ENCODE data around the gene ARAP3. TPM values are rescaled to one million over a fixed set of nuclear protein-coding genes. Genes with fewer than 3 reads are reported as not detected.

ARAP3 gene
- total RNA-seq, 1 donor from 2014 or later = 1.3 TPM

GRCh38 chr5:141623611-141624010, 58.4 kb downstream of the ARAP3 start:
- no peaks in the 10 kb centered on the region for H3K9me3 Mint-ChIP-seq (ENCODE audit: unreplicated experiment)
- no peak for DNase-seq (ENCODE audit: extremely low spot score, unreplicated experiment)
- H3K36me3 Mint-ChIP-seq (ENCODE audit: unreplicated experiment) = peaks cover 45% of the 10 kb centered on the region
- H3K27me3 Mint-ChIP-seq (ENCODE audit: unreplicated experiment) = no peaks in the 10 kb centered on the region
- no peak overlapping the region for H3K27ac Mint-ChIP-seq (ENCODE audit: unreplicated experiment)
- TF ChIP-seq CTCF (IDR thresholded peaks at IDR 0.05) = no peak
- H3K4me3 Mint-ChIP-seq (ENCODE audit: unreplicated experiment) = no peak overlapping the region
- peaks cover 8% of the 10 kb centered on the region for H3K4me1 Mint-ChIP-seq (ENCODE audit: unreplicated experiment)

GRCh38 chr5:141623186-141623585, 58.8 kb downstream of the ARAP3 start:
- Mint-ChIP-seq H3K27ac (ENCODE audit: unreplicated experiment) (no peak overlapping the region), H3K36me3 (ENCODE audit: unreplicated experiment) (peaks cover 44% of the 10 kb centered on the region), H3K4me3 (ENCODE audit: unreplicated experiment) (no peak overlapping the region), H3K9me3 (ENCODE audit: unreplicated experiment) (no peaks in the 10 kb centered on the region), H3K27me3 (ENCODE audit: unreplicated experiment) (no peaks in the 10 kb centered on the region), H3K4me1 (ENCODE audit: unreplicated experiment) (peaks cover 10% of the 10 kb centered on the region)
- DNase-seq (ENCODE audit: extremely low spot score, unreplicated experiment) = no peak
- TF ChIP-seq CTCF (IDR thresholded peaks at IDR 0.05) = no peak

- H3K36me3 Mint-ChIP-seq (ENCODE audit: unreplicated experiment) = peaks cover 22% of the 10 kb centered on the region
- H3K4me1 Mint-ChIP-seq (ENCODE audit: unreplicated experiment) = peaks cover 35% of the 10 kb centered on the region
- peak; percentile 99 for DNase-seq (ENCODE audit: extremely low spot score, unreplicated experiment)
- peak; percentile 98 for TF ChIP-seq CTCF (IDR thresholded peaks at IDR 0.05)
- H3K27ac Mint-ChIP-seq (ENCODE audit: unreplicated experiment) = peak within 1 kb of the TSS; percentile 92
- H3K9me3 Mint-ChIP-seq (ENCODE audit: unreplicated experiment) = no peaks in the 10 kb centered on the region
- H3K4me3 Mint-ChIP-seq (ENCODE audit: unreplicated experiment) = peak within 1 kb of the TSS; percentile 95
- no peaks in the 10 kb centered on the region for H3K27me3 Mint-ChIP-seq (ENCODE audit: unreplicated experiment)
Observed at GRCh38 chr5:141618804-141619554, 63.1 kb downstream of the ARAP3 start, which contains the start of gene DIAPH1. Gene DIAPH1, minus strand, starts transcription at chr5:141619000. Its CDS starts 86 bp downstream, at chr5:141618914.

- no peak for TF ChIP-seq CTCF (IDR thresholded peaks at IDR 0.05)
- Mint-ChIP-seq H3K4me3 (ENCODE audit: unreplicated experiment) (peak overlapping the region; percentile 95), H3K27ac (ENCODE audit: unreplicated experiment) (peak overlapping the region; percentile 92), H3K36me3 (ENCODE audit: unreplicated experiment) (peaks cover 15% of the 10 kb centered on the region), H3K4me1 (ENCODE audit: unreplicated experiment) (peaks cover 35% of the 10 kb centered on the region), H3K9me3 (ENCODE audit: unreplicated experiment) (no peaks in the 10 kb centered on the region), H3K27me3 (ENCODE audit: unreplicated experiment) (no peaks in the 10 kb centered on the region)
- no peak for DNase-seq (ENCODE audit: extremely low spot score, unreplicated experiment)
Observed at GRCh38 chr5:141618030-141618803, 63.8 kb downstream of the ARAP3 start.

- Mint-ChIP-seq H3K4me3 (ENCODE audit: unreplicated experiment) (peak overlapping the region; percentile 95), H3K9me3 (ENCODE audit: unreplicated experiment) (no peaks in the 10 kb centered on the region), H3K27ac (ENCODE audit: unreplicated experiment) (peak overlapping the region; percentile 92), H3K36me3 (ENCODE audit: unreplicated experiment) (peaks cover 10% of the 10 kb centered on the region), H3K4me1 (ENCODE audit: unreplicated experiment) (peaks cover 35% of the 10 kb centered on the region), H3K27me3 (ENCODE audit: unreplicated experiment) (no peaks in the 10 kb centered on the region)
- TF ChIP-seq CTCF (IDR thresholded peaks at IDR 0.05) = no peak
- DNase-seq (ENCODE audit: extremely low spot score, unreplicated experiment) = no peak
Observed at GRCh38 chr5:141617682-141618029, 64.4 kb downstream of the ARAP3 start.

Measured in osteocyte (in vitro differentiated cells).